Measurements from ENCODE around the gene SATB1.

DNA sequence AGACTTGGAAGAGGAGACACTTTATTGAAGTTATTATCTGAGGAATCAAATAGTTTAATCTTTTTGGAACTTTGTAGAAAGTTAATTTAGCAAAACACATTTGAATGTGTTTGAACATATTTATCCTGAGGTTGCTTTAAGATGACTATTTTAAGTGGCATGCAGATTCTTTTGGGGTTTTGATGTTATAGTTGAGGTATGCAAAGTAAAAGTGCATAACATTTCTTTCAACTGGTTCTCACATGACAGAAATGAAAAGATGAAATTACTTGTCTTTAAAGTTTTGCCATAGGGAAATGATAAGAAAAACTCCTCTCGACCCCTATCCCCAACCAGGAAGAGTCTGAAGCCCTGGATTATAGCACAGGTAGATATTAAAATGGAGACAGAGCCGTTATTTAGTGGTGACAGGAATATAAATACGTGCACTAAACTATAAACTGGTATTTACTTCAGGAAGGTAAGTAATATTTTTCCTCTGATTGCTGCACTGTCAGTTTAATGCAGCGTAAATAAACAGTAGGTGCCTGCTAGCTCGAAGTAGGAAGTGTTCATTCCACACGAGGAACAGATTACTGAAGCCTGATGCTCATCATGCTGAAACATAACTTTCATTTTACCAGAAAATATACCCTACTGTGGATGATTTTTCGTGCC, 15.1 kb upstream of the SATB1 start:
- TF ChIP-seq, protein P1, sequence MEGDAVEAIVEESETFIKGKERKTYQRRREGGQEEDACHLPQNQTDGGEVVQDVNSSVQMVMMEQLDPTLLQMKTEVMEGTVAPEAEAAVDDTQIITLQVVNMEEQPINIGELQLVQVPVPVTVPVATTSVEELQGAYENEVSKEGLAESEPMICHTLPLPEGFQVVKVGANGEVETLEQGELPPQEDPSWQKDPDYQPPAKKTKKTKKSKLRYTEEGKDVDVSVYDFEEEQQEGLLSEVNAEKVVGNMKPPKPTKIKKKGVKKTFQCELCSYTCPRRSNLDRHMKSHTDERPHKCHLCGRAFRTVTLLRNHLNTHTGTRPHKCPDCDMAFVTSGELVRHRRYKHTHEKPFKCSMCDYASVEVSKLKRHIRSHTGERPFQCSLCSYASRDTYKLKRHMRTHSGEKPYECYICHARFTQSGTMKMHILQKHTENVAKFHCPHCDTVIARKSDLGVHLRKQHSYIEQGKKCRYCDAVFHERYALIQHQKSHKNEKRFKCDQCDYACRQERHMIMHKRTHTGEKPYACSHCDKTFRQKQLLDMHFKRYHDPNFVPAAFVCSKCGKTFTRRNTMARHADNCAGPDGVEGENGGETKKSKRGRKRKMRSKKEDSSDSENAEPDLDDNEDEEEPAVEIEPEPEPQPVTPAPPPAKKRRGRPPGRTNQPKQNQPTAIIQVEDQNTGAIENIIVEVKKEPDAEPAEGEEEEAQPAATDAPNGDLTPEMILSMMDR (IDR thresholded peaks at IDR 0.05): no peak
- TF ChIP-seq POLR2A (IDR thresholded peaks at IDR 0.05): no peak

All from body of pancreas (tissue), 4 donors.